CD4-positive, alpha-beta T cell (primary cell): Measurements from ENCODE around the gene CACNA2D4. TPM values are rescaled to one million over a fixed set of nuclear protein-coding genes. Genes with fewer than 3 reads are reported as not detected.

Experiments used
- ATAC-seq: fragments of 200-7000 bp; cut with Tn5 transposase; one replicate; pipeline ENCODE4 v1.10.0; 2022; ENCODE audit warnings: mild to moderate bottlenecking; ENCODE audit not compliant: poor library complexity
- CTCF ChIA-PET: fragments of 350-600 bp; sonication (Branson Sonifier 250); formaldehyde crosslinking; loops from one replicate; lab custom pipeline; 2021; ENCODE audit warnings: antibody characterized with exemption, inconsistent platforms; lab: Charles Lee
- POLR2A ChIA-PET: fragments of 350-600 bp; sonication (Branson Sonifier 250); formaldehyde crosslinking; loops from one replicate; lab custom pipeline; 2021; ENCODE audit warnings: antibody characterized with exemption, inconsistent platforms; lab: Charles Lee
- DNase-seq, 14 experiments: peaks; one replicate each; pipeline ENCODE4 v3.0.0-alpha.2; 2013 to 2020; ENCODE audit warnings: mixed read lengths in 2 of 14
- H3K27ac ChIP-seq, 2 donors: one replicate each; pipeline versions ENCODE4 v1.5.1 to v1.7.0; 2013; ENCODE audit warnings: low read length in 2 of 2, low read depth in 1 of 2, mild to moderate bottlenecking in 1 of 2
- H3K27me3 ChIP-seq, 2 experiments: 1 replicate in 1 of 2; 2 replicates in 1 of 2; pipeline versions ENCODE4 v1.6.1 to v1.7.0; 2013; ENCODE audit warnings: low read length in 2 of 2, control low read depth in 1 of 2, mild to moderate bottlenecking in 1 of 2, moderate library complexity in 1 of 2; ENCODE audit not compliant: insufficient read depth in 2 of 2, control insufficient read depth in 1 of 2
- H3K36me3 ChIP-seq: one replicate; pipeline ENCODE4 v1.6.1; 2013; ENCODE audit warnings: low read length, control low read depth; ENCODE audit not compliant: insufficient read depth
- H3K4me1 ChIP-seq: one replicate; pipeline ENCODE4 v1.6.1; 2013; ENCODE audit warnings: low read length, control low read depth; ENCODE audit not compliant: insufficient read depth
- H3K4me3 ChIP-seq: one replicate; pipeline ENCODE4 v1.5.1; 2013; ENCODE audit warnings: mild to moderate bottlenecking, low read length, moderate library complexity
- H3K9me3 ChIP-seq, 2 experiments: 1 replicate in 1 of 2; 2 replicates in 1 of 2; pipeline versions ENCODE4 v1.6.1 to v1.7.0; 2013; ENCODE audit warnings: low read length in 2 of 2, mild to moderate bottlenecking in 2 of 2, control low read depth in 1 of 2, moderate library complexity in 1 of 2; ENCODE audit not compliant: control insufficient read depth in 1 of 2, insufficient read depth in 1 of 2
- H3K27ac Mint-ChIP-seq: one replicate; pipeline ENCODE4 v1.8.0; 2020; ENCODE audit warnings: mixed read lengths
- H3K27me3 Mint-ChIP-seq: one replicate; pipeline ENCODE4 v1.8.0; 2021; ENCODE audit warnings: mixed read lengths
- H3K36me3 Mint-ChIP-seq: one replicate; pipeline ENCODE4 v1.8.0; 2021; ENCODE audit warnings: low read depth, mixed read lengths
- H3K4me1 Mint-ChIP-seq: one replicate; pipeline ENCODE4 v1.8.0; 2021; ENCODE audit warnings: low read depth, mixed read lengths
- H3K4me3 Mint-ChIP-seq: one replicate; pipeline ENCODE4 v1.8.0; 2020; ENCODE audit warnings: mild to moderate bottlenecking, mixed read lengths
- H3K9me3 Mint-ChIP-seq: one replicate; pipeline ENCODE4 v1.8.0; 2020; ENCODE audit warnings: mixed read lengths
- CTCF ChIP-seq: fragments of 200-600 bp; IDR thresholded peaks from one replicate; pipeline ENCODE4 v1.8.0; 2022; ENCODE audit warnings: antibody characterized with exemption, mild to moderate bottlenecking
- intact Hi-C, 2 experiments: fragments of 100-400 bp; cut with DNase I in 1 of 2; cut with micrococcal nuclease in 1 of 2; formaldehyde crosslinking; loops; one replicate each; pipeline versions ENCODE4 v1.15.1 to v1.9.0; 2023 to 2025; cut with DNase I, micrococcal nuclease
- total RNA-seq, 174 experiments: library from RNA in 2 of 174; stranded (reverse) in 2 of 174; gene quantifications; one replicate each; pipeline ENCODE4 v1.2.3 and lab custom pipeline; 2021 to 2026

The CACNA2D4 gene
- total RNA-seq, 2 experiments from 2014 or later = 10.5 to 11.3 TPM

DNA sequence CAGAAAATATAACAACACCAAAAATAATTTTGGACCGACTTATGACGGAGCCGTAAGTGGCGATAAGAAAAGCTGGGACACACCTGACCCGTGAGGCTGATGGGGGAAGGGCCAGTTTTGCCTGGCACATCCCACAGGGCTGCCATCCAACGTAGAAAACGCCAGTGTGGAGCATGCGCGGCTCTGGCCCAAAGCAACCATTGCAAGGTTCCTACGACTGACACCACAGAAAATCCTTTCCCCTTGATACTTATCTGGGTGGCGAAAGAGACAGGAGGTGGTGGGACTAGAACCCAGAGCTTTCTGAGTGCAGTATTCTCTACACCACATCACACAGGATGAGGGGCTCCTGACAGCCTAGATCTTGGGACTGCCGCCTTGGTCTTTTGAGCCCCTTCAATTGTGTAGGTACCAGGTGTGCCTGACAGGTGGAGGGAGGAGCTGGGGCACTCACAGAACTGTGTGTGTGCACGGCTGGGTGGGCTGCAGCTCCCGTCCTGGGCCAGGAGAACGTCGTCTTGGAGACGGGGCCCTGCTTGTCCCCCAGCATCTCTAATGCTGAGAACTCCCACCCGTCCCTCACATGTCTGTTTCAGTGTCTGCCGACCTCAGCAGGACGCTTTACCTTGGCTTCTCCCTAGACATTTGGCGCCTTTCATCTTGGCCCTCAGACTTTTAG is 17.4 kb upstream of the CACNA2D4 start:
- no peak for TF ChIP-seq CTCF

DNA sequence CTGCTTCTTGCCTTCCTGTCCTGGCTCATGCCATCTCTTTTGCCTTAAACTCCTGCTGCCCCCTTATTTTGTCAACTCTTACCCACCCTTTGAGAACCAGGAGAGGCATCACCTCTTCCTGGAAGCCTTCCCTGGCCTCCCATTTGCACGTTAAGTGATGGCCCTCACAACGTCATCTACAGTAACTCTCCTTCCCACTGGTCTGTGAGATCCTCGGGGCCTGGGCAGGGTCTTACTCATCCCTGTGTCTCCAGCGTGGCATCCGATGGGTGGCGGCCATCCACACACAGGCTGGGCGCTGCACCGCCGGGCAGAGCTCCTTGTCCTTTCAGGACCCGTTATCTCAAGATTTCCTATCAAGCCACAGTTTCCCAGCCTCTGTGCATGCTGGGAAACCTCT is 16.8 kb upstream of the CACNA2D4 start:
- Histone ChIP-seq H3K36me3 (peaks cover 15% of the 10 kb centered on the region), H3K27me3 (no peaks in the 10 kb centered on the region), H3K4me1 (peaks cover 8% of the 10 kb centered on the region), H3K27ac (no peak overlapping the region), H3K9me3 (no peaks in the 10 kb centered on the region), H3K4me3 (no peak overlapping the region)
- H3K27me3 Mint-ChIP-seq = no peaks in the 10 kb centered on the region
- H3K9me3 Mint-ChIP-seq = no peaks in the 10 kb centered on the region
- DNase-seq (no peak), ATAC-seq (no peak)
- no peak overlapping the region for H3K27ac Mint-ChIP-seq
- intact Hi-C loops = loop anchor here in 1 of 2 experiments (5.0 kb wide), 1 partner anchor 102 kb away; no protein-coding TSS in a partner anchor
- ChIA-PET CTCF (interaction anchor here (1.4 kb wide), 1 partner anchor 282 kb away, joined by 4 read pairs; no protein-coding TSS in a partner anchor), POLR2A (no interaction called here)
- peaks cover 9% of the 10 kb centered on the region for H3K4me1 Mint-ChIP-seq
- H3K36me3 Mint-ChIP-seq = peaks cover 17% of the 10 kb centered on the region
- no peak for TF ChIP-seq CTCF
- no peak overlapping the region for H3K4me3 Mint-ChIP-seq

More for the DNA sequence above, 17.4 kb upstream of the CACNA2D4 start:
- ATAC-seq (no peak), DNase-seq (no peak)
- Histone ChIP-seq H3K27ac (no peak overlapping the region), H3K4me3 (no peak overlapping the region), H3K4me1 (peaks cover 6% of the 10 kb centered on the region), H3K36me3 (peaks cover 16% of the 10 kb centered on the region), H3K9me3 (no peaks in the 10 kb centered on the region), H3K27me3 (no peaks in the 10 kb centered on the region)
- H3K9me3 Mint-ChIP-seq = no peaks in the 10 kb centered on the region
- intact Hi-C loops = loop anchor here in 1 of 2 experiments (5.0 kb wide), 1 partner anchor 101 kb away; no protein-coding TSS in a partner anchor
- peaks cover 23% of the 10 kb centered on the region for H3K36me3 Mint-ChIP-seq
- H3K4me3 Mint-ChIP-seq = no peak overlapping the region
- ChIA-PET POLR2A (no interaction called here), CTCF (no interaction called here)
- H3K27ac Mint-ChIP-seq = no peak overlapping the region
- peaks cover 9% of the 10 kb centered on the region for H3K4me1 Mint-ChIP-seq
- no peaks in the 10 kb centered on the region for H3K27me3 Mint-ChIP-seq

- Mint-ChIP-seq H3K4me1 (peaks cover 6% of the 10 kb centered on the region), H3K27me3 (no peaks in the 10 kb centered on the region), H3K4me3 (no peak overlapping the region), H3K36me3 (peaks cover 13% of the 10 kb centered on the region), H3K9me3 (no peaks in the 10 kb centered on the region), H3K27ac (no peak overlapping the region)
- intact Hi-C loops = loop anchor here in 1 of 2 experiments (5.0 kb wide), 1 partner anchor 102 kb away; no protein-coding TSS in a partner anchor
- ChIA-PET CTCF (interaction anchor here (1.4 kb wide), 1 partner anchor 282 kb away, joined by 4 read pairs; no protein-coding TSS in a partner anchor), POLR2A (no interaction called here)
- H3K36me3 ChIP-seq = peaks cover 13% of the 10 kb centered on the region
- ATAC-seq (no peak), DNase-seq (no peak)
- H3K9me3 ChIP-seq = no peaks in the 10 kb centered on the region
- H3K27ac ChIP-seq = no peak overlapping the region
- H3K27me3 ChIP-seq = no peaks in the 10 kb centered on the region
- no peak overlapping the region for H3K4me3 ChIP-seq
- TF ChIP-seq CTCF = no peak
- H3K4me1 ChIP-seq = peaks cover 10% of the 10 kb centered on the region
Observed at GRCh38 chr12:1934831-1935230, 16.4 kb upstream of the CACNA2D4 start.
